Smooth muscle cell (in vitro differentiated cells): ENCODE data around the gene USO1. TPM values are rescaled to one million over a fixed set of nuclear protein-coding genes. Genes with fewer than 3 reads are reported as not detected.

ENCODE experiments used
- DNase-seq: peaks from one replicate; lab custom pipeline; 2025; ENCODE audit not compliant: unreplicated experiment; lab: John Stamatoyannopoulos, UW
- H2AFZ ChIP-seq: fragments of 200-600 bp; sonication (generic); 2 replicates; pipeline ENCODE4 v1.6.0; 2016; ENCODE audit warnings: antibody characterized with exemption, low read depth, mild to moderate bottlenecking
- H3F3A ChIP-seq: fragments of 200-600 bp; sonication (generic); 2 replicates; pipeline ENCODE4 v1.6.0; 2017; ENCODE audit warnings: antibody characterized with exemption, low read depth
- H3K27ac ChIP-seq: fragments of 200-600 bp; sonication (generic); 2 replicates; pipeline ENCODE4 v1.5.1; 2016; ENCODE audit warnings: low read depth, mild to moderate bottlenecking
- H3K27me3 ChIP-seq: fragments of 200-600 bp; sonication (generic); 2 replicates; pipeline ENCODE4 v1.6.1; 2016; ENCODE audit warnings: low read depth, mild to moderate bottlenecking
- H3K36me3 ChIP-seq: fragments of 200-600 bp; sonication (generic); 2 replicates; pipeline ENCODE4 v1.5.1; 2016; ENCODE audit warnings: low read depth
- H3K4me1 ChIP-seq: fragments of 200-600 bp; sonication (generic); 2 replicates; pipeline ENCODE4 v1.5.1; 2016; ENCODE audit warnings: low read depth
- H3K4me2 ChIP-seq: fragments of 200-600 bp; sonication (generic); 2 replicates; pipeline ENCODE4 v1.6.0; 2016; ENCODE audit warnings: mild to moderate bottlenecking
- H3K4me3 ChIP-seq: fragments of 200-600 bp; sonication (generic); 2 replicates; pipeline ENCODE4 v1.5.1; 2016; ENCODE audit warnings: mild to moderate bottlenecking
- H3K79me2 ChIP-seq: fragments of 200-600 bp; sonication (generic); 2 replicates; pipeline ENCODE4 v1.6.0; 2016; ENCODE audit warnings: low read depth, mild to moderate bottlenecking
- H3K9ac ChIP-seq: fragments of 200-600 bp; sonication (generic); 2 replicates; pipeline ENCODE4 v1.6.0; 2016; ENCODE audit warnings: low read depth
- H3K9me3 ChIP-seq: fragments of 200-600 bp; sonication (generic); replicated peaks from 2 replicates; pipeline ENCODE4 v1.5.1; 2016; ENCODE audit warnings: low read depth
- H4K20me1 ChIP-seq: fragments of 200-600 bp; sonication (generic); 2 replicates; pipeline ENCODE4 v1.6.0; 2016; ENCODE audit warnings: low read depth
- CTCF ChIP-seq: fragments of 200-600 bp; sonication (generic); IDR thresholded peaks from 2 replicates; pipeline ENCODE4 v1.5.1; 2017; ENCODE audit warnings: borderline replicate concordance, mild to moderate bottlenecking, antibody characterized with exemption; ENCODE audit not compliant: insufficient read depth, poor library complexity, severe bottlenecking
- WGBS: methylation state at CpG from one replicate; pipeline ENCODE4 v1.1.7; 2016; ENCODE audit warnings: low lambda C conversion rate; 5-methylcytosine and 5-hydroxymethylcytosine counted together
- polyA plus RNA-seq: library from polyadenylated mRNA; unstranded; fragments of >200 nt; fragmentation: Nextera tagmentation; extraction: Ambion mirVana; gene quantifications from 2 replicates; pipeline ENCODE4 v1.2.1, GENCODE V29; 2016
- small RNA-seq: library from RNA; depleted of rRNA; stranded (forward); fragments of <200 nt; gene quantifications from one replicate; pipeline ENCODE3, GENCODE V24; 2014
- total RNA-seq: library from RNA; depleted of rRNA; stranded (reverse); fragments of >200 nt; gene quantifications from 2 replicates; pipeline ENCODE4 v1.2.3, GENCODE V29; 2014

USO1 gene
- total and polyA plus RNA-seq, 2 experiments from 2014 or later = 50.4 to 94.6 TPM

GRCh38 chr4:75858721-75859120 lies 134.3 kb downstream of the USO1 start:
- Histone ChIP-seq H4K20me1 (no peaks in the 10 kb centered on the region), H3K4me3 (no peak overlapping the region), H3K27ac (no peak overlapping the region), H3K79me2 (no peaks in the 10 kb centered on the region), H2AFZ (no peak overlapping the region), H3K36me3 (no peaks in the 10 kb centered on the region), H3K9ac (no peak overlapping the region), H3F3A (no peaks in the 10 kb centered on the region), H3K27me3 (no peaks in the 10 kb centered on the region), H3K9me3 (no peaks in the 10 kb centered on the region), H3K4me1 (no peaks in the 10 kb centered on the region), H3K4me2 (no peak overlapping the region)
- WGBS = 79% methylated on average over 1 of the region's 1 CpG
- no peak for TF ChIP-seq CTCF
- DNase-seq = no peak

- Histone ChIP-seq H3K4me2 (no peak overlapping the region), H4K20me1 (no peaks in the 10 kb centered on the region), H3K79me2 (no peaks in the 10 kb centered on the region), H3K4me3 (no peak overlapping the region), H3K36me3 (no peaks in the 10 kb centered on the region), H3K4me1 (no peaks in the 10 kb centered on the region), H3K27ac (no peak overlapping the region), H3K27me3 (no peaks in the 10 kb centered on the region), H2AFZ (no peak overlapping the region), H3K9me3 (no peaks in the 10 kb centered on the region), H3K9ac (no peak overlapping the region), H3F3A (no peaks in the 10 kb centered on the region)
- 90% methylated on average over 5 of the region's 5 CpGs for WGBS
- DNase-seq = no peak
- TF ChIP-seq CTCF = no peak
Measured at GRCh38 chr4:75860606-75861005, 136.2 kb downstream of the USO1 start.

Small RNA genes lying within 50 kb of the gene (small RNA-seq; reads per million reads assigned to genes)
- not detected for gene RNU2-16P

Other genes with a start within 250 kb of the USO1 start
- gene RCHY1, start 210.2 kb upstream of the USO1 start, total RNA-seq = 45.9 and 54.4 TPM in 2 replicates
- 19.3 and 26.7 TPM in 2 replicates for gene RCHY1, start 210.2 kb upstream of the USO1 start, polyA plus RNA-seq
- 14.7 and 21.3 TPM in 2 replicates for gene THAP6, start 210.1 kb upstream of the USO1 start, total RNA-seq
- 7.4 and 9.3 TPM in 2 replicates for gene THAP6, start 210.1 kb upstream of the USO1 start, polyA plus RNA-seq
- gene ODAPH, start 168.5 kb upstream of the USO1 start, total RNA-seq = 142 and 193 TPM in 2 replicates
- 165 and 543 TPM in 2 replicates for gene ODAPH, start 168.5 kb upstream of the USO1 start, polyA plus RNA-seq
- gene CDKL2, start 94.0 kb upstream of the USO1 start, total RNA-seq = 1.4 and 8.4 TPM in 2 replicates
- 0.58 and 1.6 TPM in 2 replicates for gene CDKL2, start 94.0 kb upstream of the USO1 start, polyA plus RNA-seq
- gene G3BP2, start 51.2 kb upstream of the USO1 start, total RNA-seq = 149 and 172 TPM in 2 replicates
- 81.7 and 84.5 TPM in 2 replicates for gene G3BP2, start 51.2 kb upstream of the USO1 start, polyA plus RNA-seq
- 0.04 TPM in 1 of 2 replicates, not detected in the other for gene PPEF2, start 177.9 kb downstream of the USO1 start, total RNA-seq
- not detected in 2 replicates for gene PPEF2, start 177.9 kb downstream of the USO1 start, polyA plus RNA-seq
- 27.7 and 45.5 TPM in 2 replicates for gene NAAA, start 216.4 kb downstream of the USO1 start, total RNA-seq
- 13.8 and 14.9 TPM in 2 replicates for gene NAAA, start 216.4 kb downstream of the USO1 start, polyA plus RNA-seq